NCI-H2081 treated with DMSO at 0.1 percent for 48 hours (cell line): ENCODE measurements around the gene KCNK16.

Source experiments
- DNase-seq: peaks from one replicate; lab custom pipeline; 2025; lab: John Stamatoyannopoulos, UW

KCNK16 gene

GRCh38 chr6:39276379-39276995 lies 46.0 kb downstream of the KCNK16 start:
- no peak for DNase-seq

GRCh38 chr6:39274903-39275302 lies 47.6 kb downstream of the KCNK16 start:
- no peak for DNase-seq

- DNase-seq = no peak
These were observed 48.0 kb downstream of the KCNK16 start for GRCh38 chr6:39274471-39274870.

- no peak for DNase-seq
These were observed 49.1 kb downstream of the KCNK16 start for GRCh38 chr6:39273406-39273821.

GRCh38 chr6:39269961-39270360 lies 52.5 kb downstream of the KCNK16 start:
- no peak for DNase-seq

- DNase-seq = no peak
These were observed 53.8 kb downstream of the KCNK16 start for GRCh38 chr6:39268721-39269120.

GRCh38 chr6:39268171-39268570 lies 54.3 kb downstream of the KCNK16 start:
- DNase-seq = no peak

- DNase-seq = no peak
These were observed 55.6 kb downstream of the KCNK16 start for GRCh38 chr6:39266782-39267355.

GRCh38 chr6:39266375-39266774 lies 56.1 kb downstream of the KCNK16 start:
- DNase-seq = no peak
